GM12892 (cell line): ENCODE measurements around the gene DDX56.

Experiments
- POLR2A ChIP-seq: IDR thresholded peaks from 2 replicates; pipeline ENCODE4 v1.6.1; 2011; ENCODE audit warnings: low read depth, low read length, control low read depth
- POLR2AphosphoS5 ChIP-seq: IDR thresholded peaks from 2 replicates; pipeline ENCODE4 v1.6.1; 2011; ENCODE audit warnings: low read depth, low read length, control low read depth

GRCh38 chr7:44602576-44602910 lies 28.8 kb upstream of the DDX56 start:
- TF ChIP-seq POLR2A (no peak), POLR2AphosphoS5 (no peak)
